AG04450 (cell line): Measurements from ENCODE around the gene TFCP2L1. TPM values are rescaled to one million over a fixed set of nuclear protein-coding genes. Genes with fewer than 3 reads are reported as not detected.

Source experiments
- CTCF ChIA-PET: fragments of 300-600, 350-600 bp; formaldehyde crosslinking; extraction: SDS; loops from one replicate; lab custom pipeline; 2022; ENCODE audit warnings: antibody characterized with exemption, inconsistent platforms; lab: Charles Lee
- POLR2A ChIA-PET: fragments of 350-600 bp; formaldehyde crosslinking; extraction: SDS; loops from one replicate; lab custom pipeline; 2021; ENCODE audit warnings: antibody characterized with exemption, inconsistent platforms; lab: Yijun Ruan, JAX
- DNase-seq: peaks from one replicate; pipeline ENCODE4 v3.0.0-alpha.2; 2011; ENCODE audit warnings: low read depth, low spot score
- H3K27ac ChIP-seq: one replicate; pipeline ENCODE4 v1.5.1; 2012; ENCODE audit warnings: low read depth, low read length, control low read depth
- H3K27me3 ChIP-seq: one replicate; pipeline ENCODE4 v1.6.0; 2012; ENCODE audit warnings: low read length; ENCODE audit not compliant: control insufficient read depth, insufficient read depth
- H3K4me3 ChIP-seq: 2 replicates; pipeline ENCODE4 v1.5.1; 2011; ENCODE audit warnings: mild to moderate bottlenecking, low read depth, low read length, control low read depth
- H3K9me3 ChIP-seq: 2 replicates; pipeline ENCODE4 v1.5.1; 2012; ENCODE audit warnings: low read length; ENCODE audit not compliant: control insufficient read depth, insufficient read depth
- polyA plus RNA-seq: library from polyadenylated mRNA; depleted of rRNA; stranded (reverse); fragments of >200 nt; gene quantifications from 2 replicates; pipeline ENCODE4 v1.2.3, GENCODE V29; 2011
- TF ChIP-seq, protein P1 (sequence below): IDR thresholded peaks from 2 replicates; pipeline ENCODE4 v1.5.1; 2011; ENCODE audit warnings: low read depth, low read length, control low read depth, inconsistent platforms

TFCP2L1 gene
- polyA plus RNA-seq, 1 experiment: not detected

DNA sequence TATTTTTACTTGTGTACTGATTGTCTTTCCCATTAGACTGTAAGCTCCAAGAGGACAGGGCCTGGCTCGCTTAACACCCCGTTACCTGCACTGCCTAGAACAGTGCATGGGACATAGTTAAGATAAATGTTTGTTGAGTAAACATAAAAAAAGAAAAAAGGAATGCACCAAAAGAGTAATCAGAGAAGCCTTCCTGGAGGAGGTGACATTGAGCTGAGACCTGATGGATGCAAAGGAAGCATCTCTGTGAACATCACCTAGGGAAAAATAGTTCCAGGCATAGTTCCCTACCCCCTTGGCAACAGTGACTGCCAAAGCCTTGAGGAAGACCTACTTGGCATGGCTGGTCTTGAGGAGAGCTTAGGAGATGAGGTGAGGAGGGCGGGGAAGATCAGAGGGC, 924 bp upstream of the TFCP2L1 start:
- CTCF ChIA-PET: no interaction called here
- Histone ChIP-seq H3K27me3 (peaks cover 42% of the 10 kb centered on the region), H3K4me3 (no peak overlapping the region), H3K9me3 (no peaks in the 10 kb centered on the region), H3K27ac (no peak overlapping the region)
- POLR2A ChIA-PET: no interaction called here
- DNase-seq: no peak
- TF ChIP-seq, protein P1, sequence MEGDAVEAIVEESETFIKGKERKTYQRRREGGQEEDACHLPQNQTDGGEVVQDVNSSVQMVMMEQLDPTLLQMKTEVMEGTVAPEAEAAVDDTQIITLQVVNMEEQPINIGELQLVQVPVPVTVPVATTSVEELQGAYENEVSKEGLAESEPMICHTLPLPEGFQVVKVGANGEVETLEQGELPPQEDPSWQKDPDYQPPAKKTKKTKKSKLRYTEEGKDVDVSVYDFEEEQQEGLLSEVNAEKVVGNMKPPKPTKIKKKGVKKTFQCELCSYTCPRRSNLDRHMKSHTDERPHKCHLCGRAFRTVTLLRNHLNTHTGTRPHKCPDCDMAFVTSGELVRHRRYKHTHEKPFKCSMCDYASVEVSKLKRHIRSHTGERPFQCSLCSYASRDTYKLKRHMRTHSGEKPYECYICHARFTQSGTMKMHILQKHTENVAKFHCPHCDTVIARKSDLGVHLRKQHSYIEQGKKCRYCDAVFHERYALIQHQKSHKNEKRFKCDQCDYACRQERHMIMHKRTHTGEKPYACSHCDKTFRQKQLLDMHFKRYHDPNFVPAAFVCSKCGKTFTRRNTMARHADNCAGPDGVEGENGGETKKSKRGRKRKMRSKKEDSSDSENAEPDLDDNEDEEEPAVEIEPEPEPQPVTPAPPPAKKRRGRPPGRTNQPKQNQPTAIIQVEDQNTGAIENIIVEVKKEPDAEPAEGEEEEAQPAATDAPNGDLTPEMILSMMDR: no peak

GRCh38 chr2:121283670-121284462, 1.1 kb downstream of the TFCP2L1 start:
- ChIA-PET CTCF (no interaction called here), POLR2A (no interaction called here)
- DNase-seq: no peak
- TF ChIP-seq, protein P1: no peak
- H3K4me3 ChIP-seq: no peak overlapping the region
- H3K27me3 ChIP-seq: peaks cover 51% of the 10 kb centered on the region
- no peaks in the 10 kb centered on the region for H3K9me3 ChIP-seq
- no peak overlapping the region for H3K27ac ChIP-seq

- Histone ChIP-seq H3K27me3 (peaks cover 51% of the 10 kb centered on the region), H3K4me3 (no peak overlapping the region), H3K9me3 (no peaks in the 10 kb centered on the region), H3K27ac (no peak overlapping the region)
- no peak for DNase-seq
- ChIA-PET POLR2A (no interaction called here), CTCF (no interaction called here)
- TF ChIP-seq, protein P1: no peak
Observed at GRCh38 chr2:121282800-121283385, 2.1 kb downstream of the TFCP2L1 start.

- H3K4me3 ChIP-seq: no peak overlapping the region
- ChIA-PET CTCF (no interaction called here), POLR2A (no interaction called here)
- no peak overlapping the region for H3K27ac ChIP-seq
- no peaks in the 10 kb centered on the region for H3K9me3 ChIP-seq
- TF ChIP-seq, protein P1: no peak
- no peak for DNase-seq
- H3K27me3 ChIP-seq: peaks cover 45% of the 10 kb centered on the region
Observed at GRCh38 chr2:121281694-121282093, 3.3 kb downstream of the TFCP2L1 start.

GRCh38 chr2:121281107-121281506, 3.9 kb downstream of the TFCP2L1 start:
- H3K27me3 ChIP-seq: peaks cover 39% of the 10 kb centered on the region
- H3K9me3 ChIP-seq: no peaks in the 10 kb centered on the region
- no peak for DNase-seq
- no peak overlapping the region for H3K27ac ChIP-seq
- ChIA-PET CTCF (no interaction called here), POLR2A (no interaction called here)
- H3K4me3 ChIP-seq: no peak overlapping the region
- TF ChIP-seq, protein P1: no peak
